ENCODE results near the gene TTLL7. TPM values are rescaled to one million over a fixed set of nuclear protein-coding genes. Genes with fewer than 3 reads are reported as not detected.

TTLL7 gene
- polyA plus RNA-seq, 1 donor (not counting 4 experiments of a cell fraction or from before 2014, with no cell fraction given): 8.1 TPM

DNA sequence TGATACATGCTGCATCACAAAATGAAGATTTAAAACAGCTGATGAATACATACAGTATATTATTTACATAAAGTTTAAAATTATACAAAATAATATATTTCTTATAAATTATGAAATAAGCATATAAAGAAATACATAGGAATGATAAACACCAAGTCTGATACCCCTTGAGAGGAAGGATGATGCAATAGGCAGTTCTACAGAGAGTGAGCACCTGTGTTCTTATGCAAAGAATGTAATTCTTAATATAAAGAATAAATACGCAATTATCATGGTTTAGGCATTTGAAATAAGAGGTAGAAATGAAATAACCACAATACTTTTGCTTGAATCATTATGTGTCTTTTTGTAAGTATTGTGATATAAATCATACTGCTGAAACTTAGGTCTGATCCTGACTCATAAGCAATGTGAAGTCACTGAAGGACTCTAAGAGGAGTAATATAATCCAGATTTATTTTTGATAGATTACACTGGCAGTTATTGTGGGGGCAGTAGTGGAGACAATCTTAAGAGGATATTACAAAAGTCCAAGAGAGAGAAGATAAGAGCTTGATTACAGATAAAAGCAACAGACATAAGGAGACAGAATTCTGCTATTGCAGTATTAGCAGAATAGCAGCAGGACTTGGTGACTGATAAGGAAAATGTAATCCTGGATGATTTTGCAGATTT is 39.0 kb downstream of the TTLL7 start:
- H3K27ac ChIP-seq (ENCODE audit: control insufficient read depth, insufficient read depth, low read length): no peak overlapping the region
- FAIRE-seq (no peak), DNase-seq (ENCODE audit: low read depth, low spot score) (no peak)
- no peaks in the 10 kb centered on the region for H3K27me3 ChIP-seq (ENCODE audit: control insufficient read depth, extremely low read depth, insufficient read depth, low read length)
- H3K4me3 ChIP-seq (ENCODE audit: control insufficient read depth in 2 of 3, extremely low read depth in 1 of 3, insufficient read depth in 2 of 3, low read depth in 1 of 3, low read length in 3 of 3): no peak overlapping the region
- TF ChIP-seq EZH2 (IDR thresholded peaks at IDR 0.05; ENCODE audit: low read length): no peak
- TF ChIP-seq CTCF (optimal IDR thresholded peaks at IDR 0.05 in 1 of 3, IDR thresholded peaks at IDR 0.05 in 1 of 3, conservative IDR thresholded peaks at IDR 0.05 in 1 of 3; ENCODE audit: extremely low read depth in 1 of 3, insufficient read depth in 2 of 3, low read length in 3 of 3): no peak
- H4K20me1 ChIP-seq (ENCODE audit: control insufficient read depth, extremely low read depth, insufficient read depth, low read length): no peaks in the 10 kb centered on the region
- no peak overlapping the region for H3K4me2 ChIP-seq (ENCODE audit: control insufficient read depth, extremely low read depth, insufficient read depth, low read depth, low read length)
- no peaks in the 10 kb centered on the region for H3K4me1 ChIP-seq (ENCODE audit: control insufficient read depth, extremely low read depth, insufficient read depth, low read length)
- H2AFZ ChIP-seq (ENCODE audit: control insufficient read depth, low read length): no peak overlapping the region
- dilution Hi-C loops (cut with MboI; ENCODE audit: extremely low pct_ligation_motif_present, low sequenced_read_pairs): no loop called here
- no peaks in the 10 kb centered on the region for H3K79me2 ChIP-seq (ENCODE audit: control insufficient read depth, insufficient read depth, low read length)
- no peaks in the 10 kb centered on the region for H3K9me1 ChIP-seq (ENCODE audit: control insufficient read depth, extremely low read depth, insufficient read depth, low read length)
- no peak overlapping the region for H3K9ac ChIP-seq (ENCODE audit: control insufficient read depth, extremely low read depth, insufficient read depth, low read length)
- no peaks in the 10 kb centered on the region for H3K36me3 ChIP-seq (ENCODE audit: control insufficient read depth in 2 of 2, extremely low read depth in 1 of 2, insufficient read depth in 2 of 2, low read length in 2 of 2)
- no peaks in the 10 kb centered on the region for H3K9me3 ChIP-seq (ENCODE audit: control insufficient read depth, low read depth, low read length)

GRCh38 chr1:83958704-83959103 is 40.2 kb downstream of the TTLL7 start:
- Histone ChIP-seq H3K4me2 (ENCODE audit: control insufficient read depth, extremely low read depth, insufficient read depth, low read depth, low read length) (no peak overlapping the region), H3K9me1 (ENCODE audit: control insufficient read depth, extremely low read depth, insufficient read depth, low read length) (no peaks in the 10 kb centered on the region), H3K4me3 (ENCODE audit: control insufficient read depth in 2 of 3, extremely low read depth in 1 of 3, insufficient read depth in 2 of 3, low read depth in 1 of 3, low read length in 3 of 3) (no peak overlapping the region), H3K9me3 (ENCODE audit: control insufficient read depth, low read depth, low read length) (no peaks in the 10 kb centered on the region), H4K20me1 (ENCODE audit: control insufficient read depth, extremely low read depth, insufficient read depth, low read length) (no peaks in the 10 kb centered on the region), H3K27me3 (ENCODE audit: control insufficient read depth, extremely low read depth, insufficient read depth, low read length) (no peaks in the 10 kb centered on the region), H3K27ac (ENCODE audit: control insufficient read depth, insufficient read depth, low read length) (no peak overlapping the region), H3K36me3 (ENCODE audit: control insufficient read depth in 2 of 2, extremely low read depth in 1 of 2, insufficient read depth in 2 of 2, low read length in 2 of 2) (no peaks in the 10 kb centered on the region), H3K79me2 (ENCODE audit: control insufficient read depth, insufficient read depth, low read length) (no peaks in the 10 kb centered on the region), H2AFZ (ENCODE audit: control insufficient read depth, low read length) (no peak overlapping the region), H3K4me1 (ENCODE audit: control insufficient read depth, extremely low read depth, insufficient read depth, low read length) (no peaks in the 10 kb centered on the region), H3K9ac (ENCODE audit: control insufficient read depth, extremely low read depth, insufficient read depth, low read length) (no peak overlapping the region)
- dilution Hi-C loops (cut with MboI; ENCODE audit: extremely low pct_ligation_motif_present, low sequenced_read_pairs): no loop called here
- no peak for FAIRE-seq
- no peak for DNase-seq (ENCODE audit: low read depth, low spot score)
- no peak for TF ChIP-seq EZH2 (IDR thresholded peaks at IDR 0.05; ENCODE audit: low read length)
- TF ChIP-seq CTCF (optimal IDR thresholded peaks at IDR 0.05 in 1 of 3, IDR thresholded peaks at IDR 0.05 in 1 of 3, conservative IDR thresholded peaks at IDR 0.05 in 1 of 3; ENCODE audit: extremely low read depth in 1 of 3, insufficient read depth in 2 of 3, low read length in 3 of 3): no peak
